ENCODE measurements around the gene PGF. TPM values are rescaled to one million over a fixed set of nuclear protein-coding genes. Genes with fewer than 3 reads are reported as not detected.

PGF gene
- total and polyA plus RNA-seq, 4 donors, result 0.61 to 4.5 (median 1.8) TPM

DNA sequence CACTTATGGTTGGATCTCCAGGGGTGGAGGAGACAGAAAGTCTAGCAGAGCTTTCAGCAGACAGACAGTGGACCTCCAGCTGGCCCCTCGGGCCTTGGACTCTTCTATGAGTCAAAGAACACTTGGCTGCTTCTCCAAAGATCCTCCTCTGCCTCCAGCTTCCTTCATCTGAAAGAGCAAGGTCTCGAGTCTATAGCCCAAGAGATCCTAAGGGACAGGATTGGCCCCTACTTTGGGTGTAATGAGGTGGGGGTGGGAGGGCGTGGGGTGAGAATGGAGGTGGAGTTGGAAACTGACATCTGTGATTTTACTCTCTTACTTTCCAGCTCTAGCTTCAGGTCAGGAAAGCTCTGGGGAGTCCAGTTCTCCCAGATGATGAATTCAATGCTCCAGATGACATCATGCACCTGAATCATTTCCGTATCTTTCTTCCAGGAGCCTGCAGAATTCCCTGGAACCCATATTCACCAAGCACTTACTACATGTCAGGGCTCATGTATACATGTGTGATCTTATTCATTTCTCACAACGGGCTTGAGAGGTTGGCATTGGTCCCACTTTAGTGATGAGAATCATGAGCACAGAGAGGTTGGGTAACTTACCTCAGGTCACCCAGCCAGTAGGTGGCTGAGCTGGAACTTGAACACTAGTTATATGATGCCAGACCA lies 10.2 kb upstream of the PGF start:
- Histone ChIP-seq H3K27me3 (ENCODE audit: control insufficient read depth in 4 of 4, insufficient read depth in 4 of 4, low read length in 3 of 4) (no peaks in the 10 kb centered on the region), H3K4me3 (ENCODE audit: low read depth in 1 of 3, low read length in 3 of 3) (no peak overlapping the region), H3K27ac (ENCODE audit: low read depth in 1 of 2, low read length in 2 of 2) (no peak overlapping the region), H3K9ac (ENCODE audit: low read depth in 1 of 2, low read length in 2 of 2) (no peak overlapping the region), H3K9me3 (ENCODE audit: control insufficient read depth in 4 of 4, low read length in 3 of 4) (no peaks in the 10 kb centered on the region), H3K36me3 (ENCODE audit: control insufficient read depth in 4 of 4, insufficient read depth in 3 of 4, low read depth in 1 of 4, low read length in 3 of 4) (no peaks in the 10 kb centered on the region), H3K4me1 (ENCODE audit: control insufficient read depth in 4 of 4, insufficient read depth in 4 of 4, low read length in 3 of 4) (no peaks in the 10 kb centered on the region)
- no peak for TF ChIP-seq YY1 (IDR thresholded peaks at IDR 0.05)
- TF ChIP-seq NR2F2 (IDR thresholded peaks at IDR 0.05), result no peak
- TF ChIP-seq, protein P1, sequence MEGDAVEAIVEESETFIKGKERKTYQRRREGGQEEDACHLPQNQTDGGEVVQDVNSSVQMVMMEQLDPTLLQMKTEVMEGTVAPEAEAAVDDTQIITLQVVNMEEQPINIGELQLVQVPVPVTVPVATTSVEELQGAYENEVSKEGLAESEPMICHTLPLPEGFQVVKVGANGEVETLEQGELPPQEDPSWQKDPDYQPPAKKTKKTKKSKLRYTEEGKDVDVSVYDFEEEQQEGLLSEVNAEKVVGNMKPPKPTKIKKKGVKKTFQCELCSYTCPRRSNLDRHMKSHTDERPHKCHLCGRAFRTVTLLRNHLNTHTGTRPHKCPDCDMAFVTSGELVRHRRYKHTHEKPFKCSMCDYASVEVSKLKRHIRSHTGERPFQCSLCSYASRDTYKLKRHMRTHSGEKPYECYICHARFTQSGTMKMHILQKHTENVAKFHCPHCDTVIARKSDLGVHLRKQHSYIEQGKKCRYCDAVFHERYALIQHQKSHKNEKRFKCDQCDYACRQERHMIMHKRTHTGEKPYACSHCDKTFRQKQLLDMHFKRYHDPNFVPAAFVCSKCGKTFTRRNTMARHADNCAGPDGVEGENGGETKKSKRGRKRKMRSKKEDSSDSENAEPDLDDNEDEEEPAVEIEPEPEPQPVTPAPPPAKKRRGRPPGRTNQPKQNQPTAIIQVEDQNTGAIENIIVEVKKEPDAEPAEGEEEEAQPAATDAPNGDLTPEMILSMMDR (IDR thresholded peaks at IDR 0.05; ENCODE audit: low read depth, low read length, missing input control), result no peak
- TF ChIP-seq, protein P2, sequence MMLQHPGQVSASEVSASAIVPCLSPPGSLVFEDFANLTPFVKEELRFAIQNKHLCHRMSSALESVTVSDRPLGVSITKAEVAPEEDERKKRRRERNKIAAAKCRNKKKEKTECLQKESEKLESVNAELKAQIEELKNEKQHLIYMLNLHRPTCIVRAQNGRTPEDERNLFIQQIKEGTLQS (IDR thresholded peaks at IDR 0.05), result no peak
- no peak for TF ChIP-seq GABPA (IDR thresholded peaks at IDR 0.05 in 1 of 2, conservative IDR thresholded peaks at IDR 0.05 in 1 of 2)
- TF ChIP-seq JUND (IDR thresholded peaks at IDR 0.05), result no peak
- no peak for TF ChIP-seq SP1 (IDR thresholded peaks at IDR 0.05)
- 86% methylated on average over 5 of the region's 5 CpGs for WGBS
- no peak for DNase-seq (ENCODE audit: low spot score)

DNA sequence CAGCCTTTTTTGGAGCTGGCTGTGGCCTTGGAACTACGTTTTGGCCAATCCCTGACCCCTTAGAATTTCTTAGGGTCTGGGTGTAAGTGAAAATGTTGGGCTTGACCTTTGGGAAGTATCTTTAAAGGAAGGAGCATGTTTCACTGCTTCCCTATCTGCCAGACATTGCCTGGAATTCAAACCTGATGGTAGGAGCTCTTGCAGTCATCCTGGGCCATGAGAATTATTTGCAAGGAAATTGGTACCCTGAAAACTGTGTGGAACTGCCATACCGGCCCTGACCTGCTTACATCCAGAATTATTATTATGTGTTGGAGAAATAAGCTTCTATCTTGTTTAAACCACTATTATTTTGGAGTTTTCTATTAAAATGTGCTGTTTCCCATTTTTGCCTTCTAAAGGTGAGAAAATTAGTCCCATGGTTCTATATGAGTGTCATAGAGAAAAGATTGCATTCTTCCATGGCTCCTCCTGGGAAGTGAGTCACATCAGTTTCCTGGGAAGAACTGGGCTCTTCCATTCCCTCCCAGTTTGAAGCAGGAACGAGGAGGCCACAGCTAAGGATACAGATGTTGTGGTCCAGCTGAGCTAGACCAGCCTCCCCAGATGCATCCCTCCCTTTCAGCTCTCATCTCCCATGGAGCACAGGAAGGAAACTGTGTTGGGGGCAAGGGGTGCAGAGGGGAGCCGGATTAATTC lies 9.5 kb upstream of the PGF start:
- Histone ChIP-seq H3K4me3 (ENCODE audit: low read depth in 1 of 3, low read length in 3 of 3) (no peak overlapping the region), H3K9me3 (ENCODE audit: control insufficient read depth in 4 of 4, low read length in 3 of 4) (no peaks in the 10 kb centered on the region), H3K27ac (ENCODE audit: low read depth in 1 of 2, low read length in 2 of 2) (no peak overlapping the region), H3K36me3 (ENCODE audit: control insufficient read depth in 4 of 4, insufficient read depth in 3 of 4, low read depth in 1 of 4, low read length in 3 of 4) (no peaks in the 10 kb centered on the region), H3K9ac (ENCODE audit: low read depth in 1 of 2, low read length in 2 of 2) (no peak overlapping the region), H3K27me3 (ENCODE audit: control insufficient read depth in 4 of 4, insufficient read depth in 4 of 4, low read length in 3 of 4) (no peaks in the 10 kb centered on the region), H3K4me1 (ENCODE audit: control insufficient read depth in 4 of 4, insufficient read depth in 4 of 4, low read length in 3 of 4) (no peaks in the 10 kb centered on the region)
- no peak for DNase-seq (ENCODE audit: low spot score)
- 67% methylated on average over 4 of the region's 4 CpGs for WGBS
- TF ChIP-seq NR2F2 (IDR thresholded peaks at IDR 0.05) (no peak), RXRA (IDR thresholded peaks at IDR 0.05) (no peak), JUND (IDR thresholded peaks at IDR 0.05) (no peak), HNF4A (conservative IDR thresholded peaks at IDR 0.05) (no peak), EGR1 (IDR thresholded peaks at IDR 0.05; ENCODE audit: low read depth in 2 of 2) (no peak), GABPA (IDR thresholded peaks at IDR 0.05 in 1 of 2, conservative IDR thresholded peaks at IDR 0.05 in 1 of 2) (no peak), HNF4G (IDR thresholded peaks at IDR 0.05) (no peak), FOXA2 (IDR thresholded peaks at IDR 0.05) (no peak), RAD21 (IDR thresholded peaks at IDR 0.05) (no peak), FOXA1 (IDR thresholded peaks at IDR 0.05) (no peak), YY1 (IDR thresholded peaks at IDR 0.05) (no peak), TAF1 (conservative IDR thresholded peaks at IDR 0.05) (no peak)
- TF ChIP-seq, protein P3, sequence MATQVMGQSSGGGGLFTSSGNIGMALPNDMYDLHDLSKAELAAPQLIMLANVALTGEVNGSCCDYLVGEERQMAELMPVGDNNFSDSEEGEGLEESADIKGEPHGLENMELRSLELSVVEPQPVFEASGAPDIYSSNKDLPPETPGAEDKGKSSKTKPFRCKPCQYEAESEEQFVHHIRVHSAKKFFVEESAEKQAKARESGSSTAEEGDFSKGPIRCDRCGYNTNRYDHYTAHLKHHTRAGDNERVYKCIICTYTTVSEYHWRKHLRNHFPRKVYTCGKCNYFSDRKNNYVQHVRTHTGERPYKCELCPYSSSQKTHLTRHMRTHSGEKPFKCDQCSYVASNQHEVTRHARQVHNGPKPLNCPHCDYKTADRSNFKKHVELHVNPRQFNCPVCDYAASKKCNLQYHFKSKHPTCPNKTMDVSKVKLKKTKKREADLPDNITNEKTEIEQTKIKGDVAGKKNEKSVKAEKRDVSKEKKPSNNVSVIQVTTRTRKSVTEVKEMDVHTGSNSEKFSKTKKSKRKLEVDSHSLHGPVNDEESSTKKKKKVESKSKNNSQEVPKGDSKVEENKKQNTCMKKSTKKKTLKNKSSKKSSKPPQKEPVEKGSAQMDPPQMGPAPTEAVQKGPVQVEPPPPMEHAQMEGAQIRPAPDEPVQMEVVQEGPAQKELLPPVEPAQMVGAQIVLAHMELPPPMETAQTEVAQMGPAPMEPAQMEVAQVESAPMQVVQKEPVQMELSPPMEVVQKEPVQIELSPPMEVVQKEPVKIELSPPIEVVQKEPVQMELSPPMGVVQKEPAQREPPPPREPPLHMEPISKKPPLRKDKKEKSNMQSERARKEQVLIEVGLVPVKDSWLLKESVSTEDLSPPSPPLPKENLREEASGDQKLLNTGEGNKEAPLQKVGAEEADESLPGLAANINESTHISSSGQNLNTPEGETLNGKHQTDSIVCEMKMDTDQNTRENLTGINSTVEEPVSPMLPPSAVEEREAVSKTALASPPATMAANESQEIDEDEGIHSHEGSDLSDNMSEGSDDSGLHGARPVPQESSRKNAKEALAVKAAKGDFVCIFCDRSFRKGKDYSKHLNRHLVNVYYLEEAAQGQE (IDR thresholded peaks at IDR 0.05), result no peak
- TF ChIP-seq, protein P1 (IDR thresholded peaks at IDR 0.05; ENCODE audit: low read depth, low read length, missing input control), result no peak
- TF ChIP-seq, protein P4, sequence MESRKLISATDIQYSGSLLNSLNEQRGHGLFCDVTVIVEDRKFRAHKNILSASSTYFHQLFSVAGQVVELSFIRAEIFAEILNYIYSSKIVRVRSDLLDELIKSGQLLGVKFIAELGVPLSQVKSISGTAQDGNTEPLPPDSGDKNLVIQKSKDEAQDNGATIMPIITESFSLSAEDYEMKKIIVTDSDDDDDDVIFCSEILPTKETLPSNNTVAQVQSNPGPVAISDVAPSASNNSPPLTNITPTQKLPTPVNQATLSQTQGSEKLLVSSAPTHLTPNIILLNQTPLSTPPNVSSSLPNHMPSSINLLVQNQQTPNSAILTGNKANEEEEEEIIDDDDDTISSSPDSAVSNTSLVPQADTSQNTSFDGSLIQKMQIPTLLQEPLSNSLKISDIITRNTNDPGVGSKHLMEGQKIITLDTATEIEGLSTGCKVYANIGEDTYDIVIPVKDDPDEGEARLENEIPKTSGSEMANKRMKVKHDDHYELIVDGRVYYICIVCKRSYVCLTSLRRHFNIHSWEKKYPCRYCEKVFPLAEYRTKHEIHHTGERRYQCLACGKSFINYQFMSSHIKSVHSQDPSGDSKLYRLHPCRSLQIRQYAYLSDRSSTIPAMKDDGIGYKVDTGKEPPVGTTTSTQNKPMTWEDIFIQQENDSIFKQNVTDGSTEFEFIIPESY (IDR thresholded peaks at IDR 0.05), result no peak

All from liver (tissue), 9 donors.